Islet precursor cell (in vitro differentiated cells): Measurements from ENCODE around the gene STAG3.
"Not testable (repeated sequence)": the region's sequence is repeated elsewhere in the genome, so short reads cannot be mapped to it uniquely, and the experiment has no call there.

ENCODE experiments used
- DNase-seq: peaks from one replicate; pipeline ENCODE4 v3.0.0-alpha.2; 2018

STAG3 gene, protein sequence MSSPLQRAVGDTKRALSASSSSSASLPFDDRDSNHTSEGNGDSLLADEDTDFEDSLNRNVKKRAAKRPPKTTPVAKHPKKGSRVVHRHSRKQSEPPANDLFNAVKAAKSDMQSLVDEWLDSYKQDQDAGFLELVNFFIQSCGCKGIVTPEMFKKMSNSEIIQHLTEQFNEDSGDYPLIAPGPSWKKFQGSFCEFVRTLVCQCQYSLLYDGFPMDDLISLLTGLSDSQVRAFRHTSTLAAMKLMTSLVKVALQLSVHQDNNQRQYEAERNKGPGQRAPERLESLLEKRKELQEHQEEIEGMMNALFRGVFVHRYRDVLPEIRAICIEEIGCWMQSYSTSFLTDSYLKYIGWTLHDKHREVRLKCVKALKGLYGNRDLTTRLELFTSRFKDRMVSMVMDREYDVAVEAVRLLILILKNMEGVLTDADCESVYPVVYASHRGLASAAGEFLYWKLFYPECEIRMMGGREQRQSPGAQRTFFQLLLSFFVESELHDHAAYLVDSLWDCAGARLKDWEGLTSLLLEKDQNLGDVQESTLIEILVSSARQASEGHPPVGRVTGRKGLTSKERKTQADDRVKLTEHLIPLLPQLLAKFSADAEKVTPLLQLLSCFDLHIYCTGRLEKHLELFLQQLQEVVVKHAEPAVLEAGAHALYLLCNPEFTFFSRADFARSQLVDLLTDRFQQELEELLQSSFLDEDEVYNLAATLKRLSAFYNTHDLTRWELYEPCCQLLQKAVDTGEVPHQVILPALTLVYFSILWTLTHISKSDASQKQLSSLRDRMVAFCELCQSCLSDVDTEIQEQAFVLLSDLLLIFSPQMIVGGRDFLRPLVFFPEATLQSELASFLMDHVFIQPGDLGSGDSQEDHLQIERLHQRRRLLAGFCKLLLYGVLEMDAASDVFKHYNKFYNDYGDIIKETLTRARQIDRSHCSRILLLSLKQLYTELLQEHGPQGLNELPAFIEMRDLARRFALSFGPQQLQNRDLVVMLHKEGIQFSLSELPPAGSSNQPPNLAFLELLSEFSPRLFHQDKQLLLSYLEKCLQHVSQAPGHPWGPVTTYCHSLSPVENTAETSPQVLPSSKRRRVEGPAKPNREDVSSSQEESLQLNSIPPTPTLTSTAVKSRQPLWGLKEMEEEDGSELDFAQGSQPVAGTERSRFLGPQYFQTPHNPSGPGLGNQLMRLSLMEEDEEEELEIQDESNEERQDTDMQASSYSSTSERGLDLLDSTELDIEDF

DNA sequence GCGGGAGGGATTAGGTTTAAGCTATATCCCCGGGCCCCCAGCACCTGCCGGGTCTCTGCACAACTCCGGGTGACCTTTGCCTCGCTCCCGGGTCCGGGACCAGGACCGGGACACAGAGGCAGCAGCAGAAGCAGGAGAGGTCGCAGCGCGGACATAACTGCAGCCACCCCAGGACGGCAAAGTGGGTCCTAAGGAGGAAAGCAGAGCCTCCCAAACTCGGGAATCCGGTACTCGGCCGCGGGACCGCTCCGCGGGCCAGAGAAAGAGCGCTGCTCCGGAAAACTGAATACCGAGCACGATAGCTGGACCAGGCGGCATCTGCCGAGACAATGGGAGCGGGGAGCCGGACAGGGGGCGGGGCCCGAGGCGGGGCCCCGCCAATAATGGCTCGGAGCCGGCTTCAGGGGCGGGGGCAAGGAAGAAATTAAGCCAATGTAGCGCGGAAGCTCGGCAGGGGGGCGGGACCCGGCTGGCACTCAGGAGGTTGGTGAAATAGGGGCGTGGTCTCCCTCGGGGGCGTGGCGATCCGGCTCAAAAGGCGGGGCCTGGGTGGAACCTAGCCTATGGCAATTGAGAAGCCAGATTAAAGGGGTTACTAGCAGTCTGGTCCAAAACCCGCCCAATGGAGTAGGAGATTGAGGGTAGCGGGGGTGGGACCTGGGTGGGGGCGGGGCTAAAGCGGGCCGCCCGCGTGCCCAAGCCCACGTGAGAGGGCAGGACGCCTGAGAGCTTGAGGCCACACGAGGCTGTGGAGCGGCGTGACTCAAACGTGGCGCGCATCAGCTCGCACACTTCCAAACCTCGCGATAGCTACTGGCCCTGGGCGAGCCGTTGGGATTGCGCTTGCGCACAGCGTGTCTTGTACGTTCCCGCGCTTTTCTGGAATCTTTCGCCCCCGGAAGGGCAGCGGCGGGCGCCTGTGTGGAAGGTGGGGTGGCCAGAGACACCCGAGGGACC, at the start of gene STAG3, which contains the start of gene GPC2:
STAG3 (plus strand) TSS at position 874 of the 957 bp plus-strand sequence. CDS start 2,639 bp downstream, outside the sequence.
GPC2 (minus strand) TSS at position 337 of the 957 bp plus-strand sequence; CDS start at position 155, 182 bp downstream.
- peak; percentile 98 for DNase-seq

DNA sequence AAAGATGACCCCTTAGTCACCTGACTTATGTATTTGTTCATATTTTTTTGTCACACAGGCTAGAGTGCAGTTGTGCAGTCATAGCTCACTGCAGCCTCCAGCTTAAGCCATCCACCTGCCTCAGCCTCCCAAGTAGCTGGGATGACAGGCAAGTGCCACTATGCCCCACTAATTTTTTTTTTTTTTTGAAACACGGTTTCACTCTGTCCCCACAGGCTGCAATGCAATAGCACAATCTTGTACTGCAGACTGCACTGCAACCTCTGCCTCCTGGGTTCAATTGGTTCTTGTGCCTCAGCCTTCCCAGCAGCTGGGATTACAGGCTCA, 49.1 kb upstream of the STAG3 start:
- DNase-seq = no peak

DNA sequence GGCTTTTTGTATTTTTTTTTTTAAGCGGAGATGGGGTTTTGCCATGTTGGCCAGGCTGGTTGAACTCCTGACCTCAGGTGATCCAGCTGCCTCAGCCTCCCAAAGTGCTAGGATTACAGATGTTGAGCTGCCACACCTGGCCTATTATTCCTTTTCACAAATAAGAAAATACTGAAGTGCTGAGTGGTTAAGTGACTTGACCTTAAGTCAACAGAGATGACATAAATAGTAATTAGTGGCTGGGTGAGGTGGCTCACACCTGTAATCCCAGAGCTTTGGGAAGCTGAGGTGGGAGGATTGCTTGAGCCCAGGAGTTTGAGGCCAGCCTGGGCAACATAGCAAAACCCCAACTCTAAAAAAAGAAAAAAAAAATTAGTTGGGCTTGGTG, 47.5 kb upstream of the STAG3 start:
- not testable (repeated sequence) for DNase-seq

DNA sequence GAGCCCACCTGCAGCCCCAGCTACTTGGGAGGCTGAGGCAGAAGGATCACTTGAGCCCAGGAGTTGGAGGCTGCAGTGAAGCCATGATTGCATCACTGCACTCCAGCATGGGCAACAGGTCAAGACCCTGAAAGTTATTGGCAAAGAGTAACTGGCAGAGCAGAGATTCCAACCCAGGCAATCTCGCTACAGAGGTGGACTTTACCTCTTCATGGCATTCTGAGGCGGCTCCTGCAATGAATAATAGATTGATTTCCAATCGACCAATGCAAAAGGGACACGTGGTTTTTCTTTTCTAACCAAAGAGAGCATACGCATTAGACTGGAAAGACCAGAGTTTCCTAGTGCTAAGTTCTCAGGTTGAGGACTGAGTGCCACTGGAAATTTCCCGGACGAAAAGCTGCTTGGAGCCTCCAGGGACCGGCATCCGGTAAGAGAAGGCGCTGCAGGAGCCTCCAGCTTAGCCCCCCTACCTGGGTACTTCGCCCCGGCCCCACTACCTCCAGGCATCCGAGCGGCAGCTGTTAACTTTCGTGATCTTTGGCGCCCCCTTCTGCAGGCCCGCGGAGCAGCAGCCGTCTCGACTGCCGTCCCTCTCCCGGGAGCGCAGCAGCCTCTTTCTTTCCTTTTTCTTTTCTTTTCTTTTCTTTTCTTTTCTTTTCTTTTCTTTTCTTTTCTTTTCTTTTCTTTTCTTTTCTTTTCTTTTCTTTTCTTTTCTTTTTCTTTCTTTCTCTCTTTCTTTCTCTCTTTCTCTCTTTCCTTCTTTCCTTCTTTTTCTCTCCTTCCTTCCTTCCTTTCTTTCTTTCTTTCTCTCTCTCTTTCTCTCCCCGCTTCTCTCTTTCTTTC, 46.9 kb upstream of the STAG3 start:
- peak; percentile 87 for DNase-seq

DNA sequence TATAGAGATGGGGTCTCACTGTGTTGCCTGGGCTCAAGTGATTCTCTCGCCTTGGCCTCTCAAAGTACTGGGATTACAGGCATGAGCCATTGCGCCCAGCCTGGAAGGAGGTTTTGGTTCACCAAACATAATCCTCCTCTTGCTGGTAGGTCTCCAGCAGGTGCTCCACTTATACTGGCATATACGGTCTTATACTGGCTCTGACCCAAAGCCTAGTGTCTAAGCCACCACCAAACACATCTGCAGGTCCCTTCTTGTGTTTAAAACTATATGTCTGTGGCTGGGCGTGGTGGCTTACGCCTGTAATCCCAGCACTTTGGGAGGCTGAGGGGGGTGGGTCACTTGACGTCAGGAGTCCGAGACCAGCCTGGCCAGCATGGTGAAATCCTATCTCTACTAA, 45.6 kb upstream of the STAG3 start:
- DNase-seq = no peak

DNA sequence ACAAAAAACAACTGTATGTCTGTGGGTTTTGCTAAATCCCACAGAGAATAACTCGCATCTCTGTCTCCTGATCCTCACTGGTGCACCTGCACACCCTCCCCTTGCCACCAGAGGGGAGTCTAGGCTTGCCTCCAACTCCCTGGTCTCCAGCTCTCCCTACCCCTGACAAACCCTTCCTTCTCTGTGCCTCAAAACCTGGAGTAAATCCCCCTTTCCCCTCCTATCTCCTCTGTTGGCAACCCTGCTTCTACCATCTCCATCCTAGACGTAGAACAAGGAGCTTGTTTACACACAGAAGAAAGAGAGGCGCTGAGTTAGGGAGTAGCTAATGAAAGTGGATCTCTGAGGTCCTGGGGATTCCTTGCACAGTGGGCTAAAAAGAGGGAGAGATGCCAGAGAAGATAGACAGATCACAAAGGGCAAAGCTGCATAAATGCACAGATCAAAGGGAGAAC, 45.0 kb upstream of the STAG3 start:
- peak; percentile 81 for DNase-seq

DNA sequence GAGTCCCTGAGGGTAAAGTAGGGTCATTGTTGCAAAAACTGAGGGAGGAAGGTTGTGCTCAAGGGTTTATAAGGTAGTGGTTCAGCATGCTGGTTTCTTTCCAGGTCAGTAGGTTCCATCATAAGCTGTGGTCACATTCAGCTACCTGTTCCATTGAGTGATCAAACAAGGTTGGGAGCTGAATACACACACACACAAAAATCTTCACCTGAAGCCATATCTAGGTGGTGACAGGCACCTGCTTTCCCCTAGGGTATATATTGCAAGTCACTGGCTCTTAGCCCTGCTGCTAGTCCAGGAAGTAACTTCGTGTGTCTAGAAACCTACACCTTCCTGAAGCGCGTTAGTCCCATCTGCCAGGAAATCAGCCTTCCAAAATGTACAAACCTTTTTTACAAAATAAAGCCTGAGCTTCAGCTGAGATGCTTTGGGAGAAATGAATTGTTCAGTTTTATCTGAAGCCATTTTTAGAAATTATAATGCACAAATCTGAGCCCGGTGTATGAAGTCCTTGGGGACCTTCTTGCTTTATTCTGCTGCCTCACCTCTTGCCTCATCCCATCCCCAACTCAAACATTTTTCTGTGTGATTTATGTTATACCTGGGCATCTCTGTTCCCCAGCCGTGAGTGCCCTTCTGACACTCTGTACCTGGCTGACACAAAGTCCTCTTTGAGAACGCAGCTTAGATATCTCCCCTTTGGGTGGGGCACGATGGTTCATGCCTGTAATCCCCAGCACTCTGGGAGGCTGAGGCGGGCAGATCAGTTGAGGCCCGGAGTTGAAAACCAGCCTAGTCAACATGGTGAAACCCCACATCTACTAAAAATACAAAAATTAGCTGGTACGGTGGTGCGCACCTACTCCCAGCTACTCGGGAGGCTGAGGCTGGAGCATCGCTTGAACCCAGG, 39.6 kb upstream of the STAG3 start:
- DNase-seq = no peak

DNA sequence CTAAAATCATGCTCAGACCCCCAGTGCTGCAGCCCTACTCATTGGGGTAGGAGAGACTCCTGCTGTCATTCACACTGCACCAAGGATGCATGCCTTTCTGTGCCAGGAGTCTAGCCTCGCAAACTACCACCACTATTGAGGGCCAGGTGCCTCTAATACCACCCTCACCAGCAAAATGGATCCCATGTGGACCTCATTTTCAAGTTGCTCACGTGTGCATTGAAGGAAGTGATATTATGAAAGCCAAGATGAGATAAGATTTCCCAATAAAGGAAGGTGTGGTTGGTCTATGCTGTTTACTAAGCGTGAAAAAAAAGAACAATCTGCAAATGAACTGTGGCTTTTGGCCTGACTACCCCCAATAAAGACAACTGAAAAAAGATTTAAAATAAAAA, 36.2 kb upstream of the STAG3 start:
- no peak for DNase-seq

DNA sequence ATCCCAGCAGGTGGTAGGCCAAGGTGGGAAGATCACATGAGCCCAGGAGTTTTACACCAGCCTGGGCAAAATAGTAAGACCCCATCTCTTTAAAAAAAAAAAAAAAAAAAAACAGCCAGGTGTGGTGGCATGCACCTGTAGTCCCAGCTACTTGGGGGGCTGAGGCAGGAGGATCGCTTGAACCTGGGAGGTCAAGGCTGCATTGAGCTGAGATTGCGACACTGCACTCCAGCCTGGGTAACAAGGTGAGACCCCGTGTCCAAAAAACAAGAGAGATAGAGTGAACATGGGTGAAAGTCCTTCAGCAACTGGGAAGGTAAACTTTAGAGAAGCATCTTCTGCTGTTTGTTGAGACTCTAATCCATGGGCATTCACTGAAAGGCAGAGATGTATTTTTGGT, 35.3 kb upstream of the STAG3 start:
- no peak for DNase-seq

DNA sequence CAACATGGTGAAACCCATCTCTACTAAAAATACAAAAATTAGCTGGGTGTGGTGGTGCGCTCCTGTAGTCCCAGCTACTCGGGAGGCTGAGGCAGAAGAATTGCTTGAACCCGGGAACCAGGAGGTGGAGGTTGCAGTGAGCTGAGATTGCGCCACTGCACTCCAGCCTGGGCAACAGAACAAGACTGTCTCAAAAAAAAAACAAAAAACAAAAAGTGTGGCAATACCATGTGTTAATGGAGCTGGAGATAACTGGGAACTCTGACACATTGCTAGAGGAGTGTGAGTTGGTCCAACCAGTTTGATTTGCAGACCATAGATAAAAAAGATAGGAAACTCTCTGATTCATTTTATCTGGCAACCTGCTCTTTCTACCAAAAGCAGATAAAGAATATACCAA, 31.4 kb upstream of the STAG3 start:
- not testable (repeated sequence) for DNase-seq

DNA sequence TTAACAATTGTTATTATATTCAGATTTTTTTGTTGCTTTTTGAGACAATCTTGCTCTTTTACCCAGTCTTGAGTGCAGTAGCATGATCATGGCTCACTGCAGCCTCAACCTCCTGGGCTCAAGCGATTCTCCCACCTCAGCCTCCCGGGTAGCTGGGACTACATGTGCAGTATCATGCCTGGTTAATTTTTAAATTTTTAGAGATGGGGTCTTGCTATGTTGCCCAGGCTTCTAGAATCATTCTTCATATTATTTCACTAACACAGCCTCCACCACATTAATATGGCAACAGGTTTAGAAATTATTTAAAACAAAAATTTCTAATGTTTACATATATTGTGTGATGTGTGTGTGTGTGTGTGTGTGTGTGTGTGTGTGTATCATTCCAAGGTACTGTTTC, 30.4 kb upstream of the STAG3 start:
- no peak for DNase-seq

DNA sequence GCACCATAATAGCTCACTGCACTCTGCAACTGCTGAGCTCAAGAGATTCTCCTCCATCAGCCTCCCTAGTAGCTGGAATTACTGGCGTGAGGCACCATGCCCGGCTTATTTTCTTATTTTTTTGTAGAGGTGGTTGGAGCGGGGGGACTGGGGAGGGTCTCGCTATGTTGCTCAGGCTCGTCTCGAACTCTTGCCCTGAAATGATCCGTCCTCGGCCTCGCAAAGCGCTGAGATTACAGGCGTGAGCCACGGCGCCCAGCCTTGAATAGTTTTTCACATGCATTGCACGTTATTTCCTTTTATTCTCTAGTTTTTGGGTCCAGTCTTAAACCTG, 29.5 kb upstream of the STAG3 start:
- no peak for DNase-seq

DNA sequence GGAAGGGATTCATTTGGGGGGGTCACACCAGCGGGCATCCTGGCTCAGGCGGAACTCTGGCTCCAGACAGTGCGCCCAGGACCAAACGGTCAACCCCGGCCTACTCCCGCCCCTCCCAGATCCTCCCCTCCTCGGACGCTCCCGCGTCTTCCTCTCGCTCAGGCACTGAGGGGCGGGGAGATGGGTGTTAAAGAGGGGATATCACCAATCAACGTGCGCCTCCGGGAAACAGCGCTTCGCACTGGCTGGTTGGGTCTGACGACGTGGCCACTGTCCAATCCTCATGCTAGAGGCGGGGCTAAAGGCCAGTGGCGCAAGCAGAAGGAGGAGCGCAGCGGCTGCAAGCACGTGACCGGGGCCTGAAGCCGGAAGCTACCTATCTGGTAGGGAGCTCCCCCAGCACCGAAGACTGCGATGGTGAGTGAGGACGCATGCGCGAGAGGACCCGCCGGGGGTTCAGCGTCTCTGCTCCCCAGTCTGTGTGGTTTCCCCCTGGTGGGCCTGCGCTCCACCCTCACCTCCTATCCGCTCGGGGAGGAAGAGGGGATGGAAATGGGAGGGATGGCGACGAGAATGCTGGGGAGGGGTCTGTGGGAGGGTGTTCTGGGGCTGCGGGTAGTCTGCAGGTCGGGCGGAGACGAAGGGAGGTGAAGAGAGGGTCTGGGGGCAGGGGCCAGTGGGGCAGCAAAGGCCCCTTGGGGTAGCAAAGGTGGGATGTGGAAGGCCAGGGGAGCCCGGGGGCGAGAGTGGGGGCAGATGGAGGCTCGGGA, 29.0 kb upstream of the STAG3 start, which contains the start of gene LAMTOR4:
LAMTOR4 (plus strand) TSS at position 360 of the 770 bp plus-strand sequence; CDS start at position 415, 55 bp downstream.
- peak; percentile 100 for DNase-seq

DNA sequence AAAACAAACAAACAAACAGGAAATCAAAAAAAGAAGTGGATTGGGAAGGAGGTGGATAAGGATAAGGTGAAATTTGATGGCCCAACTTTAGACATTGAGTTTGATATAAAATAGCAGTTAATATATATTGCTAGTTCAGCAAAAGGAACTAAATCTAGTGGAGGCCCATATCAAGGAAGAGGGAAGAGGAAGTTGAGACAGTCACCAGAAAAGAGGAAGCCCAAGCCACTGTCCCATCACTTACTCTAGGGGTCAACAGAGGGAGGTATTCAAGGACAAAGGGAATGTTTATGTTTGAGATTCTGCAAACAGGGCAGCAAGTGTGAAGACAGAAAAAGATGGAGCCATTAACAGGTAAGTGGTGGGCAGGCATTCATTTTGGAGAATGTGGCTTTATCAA, 25.3 kb upstream of the STAG3 start:
- DNase-seq = no peak

DNA sequence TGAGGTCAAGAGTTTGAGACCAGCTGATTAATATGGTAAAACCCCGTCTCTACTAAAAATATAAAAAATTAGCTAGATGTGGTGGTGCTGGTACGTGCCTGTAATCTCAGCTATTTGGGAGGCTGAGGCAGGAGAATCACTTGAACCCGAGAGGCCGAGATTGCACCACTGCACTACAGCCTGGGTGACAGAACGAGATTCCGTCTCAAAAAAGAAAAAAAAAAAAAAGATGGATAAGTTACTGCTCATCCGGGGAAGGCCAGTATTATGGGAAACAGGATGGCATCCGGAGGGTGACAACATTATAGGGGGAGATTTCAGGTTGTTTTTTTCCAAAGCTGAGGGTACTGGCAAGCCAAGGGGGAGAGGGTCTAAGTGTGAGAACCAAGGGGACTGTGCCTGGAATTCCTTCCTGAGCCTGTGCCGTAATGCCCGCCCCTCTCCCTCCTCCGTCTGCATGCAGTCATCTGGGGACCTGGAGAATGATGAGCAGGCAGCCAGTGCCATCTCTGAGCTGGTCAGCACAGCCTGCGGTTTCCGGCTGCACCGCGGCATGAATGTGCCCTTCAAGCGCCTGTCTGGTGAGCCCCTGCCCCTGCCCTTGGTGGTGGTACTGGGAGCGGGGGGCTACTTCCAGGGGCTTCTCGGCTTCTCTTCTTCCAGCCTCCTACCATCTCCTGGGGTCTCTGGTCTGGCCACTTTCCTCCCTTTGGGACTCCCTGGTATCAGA, 24.6 kb upstream of the STAG3 start:
- DNase-seq = no peak

DNA sequence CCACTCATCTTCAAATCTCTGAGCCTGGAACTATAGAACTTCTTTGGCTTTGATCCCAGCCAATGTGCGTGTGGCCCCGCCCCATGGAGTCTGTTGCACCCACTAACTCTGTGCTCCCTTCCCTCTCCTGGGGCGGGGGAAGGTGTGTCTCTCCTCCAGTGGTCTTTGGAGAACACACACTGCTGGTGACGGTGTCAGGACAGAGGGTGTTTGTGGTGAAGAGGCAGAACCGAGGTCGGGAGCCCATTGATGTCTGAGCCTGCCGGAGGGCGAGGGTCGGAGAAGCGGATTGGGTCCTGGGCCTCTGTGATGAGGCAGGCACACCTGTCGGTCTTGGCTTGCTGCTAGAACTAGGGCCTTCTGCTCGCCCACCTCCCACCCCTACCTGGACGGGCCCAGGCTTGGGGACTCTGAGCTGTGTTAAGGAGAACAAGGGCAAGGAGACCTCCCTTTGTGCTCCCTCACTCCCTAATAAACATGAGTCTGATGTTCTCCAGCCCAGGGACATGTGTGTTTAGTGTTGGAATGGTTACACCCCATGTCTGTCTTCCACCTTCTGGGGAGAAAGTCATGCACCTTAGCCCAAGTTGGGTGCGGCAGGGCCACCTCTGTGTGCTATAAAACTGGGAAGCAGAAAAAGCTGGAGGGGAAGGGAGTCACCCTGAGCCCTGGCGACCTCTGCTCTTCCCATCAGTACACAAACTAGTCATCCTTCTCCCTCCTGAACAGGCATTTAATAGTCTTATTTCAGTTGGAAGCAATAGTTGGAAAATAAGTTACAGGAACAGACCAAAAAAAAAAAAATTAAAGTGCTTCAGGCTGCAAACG, 23.8 kb upstream of the STAG3 start:
- DNase-seq = no peak
